Glutamatergic neuron (in vitro differentiated cells): Measurements from ENCODE around the gene IQCN. TPM values are rescaled to one million over a fixed set of nuclear protein-coding genes. Genes with fewer than 3 reads are reported as not detected.

ENCODE experiments used
- DNase-seq: peaks from one replicate; pipeline ENCODE4 v3.0.0; 2022
- H3K27ac Mint-ChIP-seq: one replicate; pipeline ENCODE4 v1.8.0; 2020; ENCODE audit warnings: mild to moderate bottlenecking, mixed read lengths, inconsistent platforms; ENCODE audit not compliant: unreplicated experiment
- H3K27me3 Mint-ChIP-seq: one replicate; pipeline ENCODE4 v1.8.0; 2020; ENCODE audit warnings: mild to moderate bottlenecking, moderate library complexity, mixed read lengths, inconsistent platforms; ENCODE audit not compliant: unreplicated experiment
- H3K36me3 Mint-ChIP-seq: one replicate; pipeline ENCODE4 v1.8.0; 2020; ENCODE audit warnings: mild to moderate bottlenecking, mixed read lengths, inconsistent platforms; ENCODE audit not compliant: unreplicated experiment
- H3K4me1 Mint-ChIP-seq: one replicate; pipeline ENCODE4 v1.8.0; 2020; ENCODE audit warnings: mild to moderate bottlenecking, low read depth, mixed read lengths, inconsistent platforms; ENCODE audit not compliant: unreplicated experiment
- H3K4me3 Mint-ChIP-seq: one replicate; pipeline ENCODE4 v1.8.0; 2020; ENCODE audit warnings: mild to moderate bottlenecking, mixed read lengths, inconsistent platforms; ENCODE audit not compliant: unreplicated experiment
- H3K9me3 Mint-ChIP-seq: one replicate; pipeline ENCODE4 v1.8.0; 2020; ENCODE audit warnings: mild to moderate bottlenecking, moderate library complexity, mixed read lengths, inconsistent platforms; ENCODE audit not compliant: unreplicated experiment
- total RNA-seq: library from RNA; stranded (reverse); fragmentation: NEBNext Ultra II Directional; extraction: Animal tissue kit (Norgen Biotek cat#: 25700); gene quantifications from one replicate; pipeline ENCODE4 v1.2.1, GENCODE V29; 2021; ENCODE audit not compliant: unreplicated experiment
- TF ChIP-seq, protein P1 (sequence below): fragments of 200-600 bp; sonication (generic); IDR thresholded peaks from one replicate; pipeline ENCODE4 v1.5.0; 2021; ENCODE audit not compliant: partially characterized antibody, unreplicated experiment

The IQCN gene
- total RNA-seq, 1 donor from 2014 or later: 23.6 TPM

- H3K4me1 Mint-ChIP-seq: peaks cover 2% of the 10 kb centered on the region
- peaks cover 5% of the 10 kb centered on the region for H3K9me3 Mint-ChIP-seq
- H3K27ac Mint-ChIP-seq: no peak overlapping the region
- TF ChIP-seq, protein P1, sequence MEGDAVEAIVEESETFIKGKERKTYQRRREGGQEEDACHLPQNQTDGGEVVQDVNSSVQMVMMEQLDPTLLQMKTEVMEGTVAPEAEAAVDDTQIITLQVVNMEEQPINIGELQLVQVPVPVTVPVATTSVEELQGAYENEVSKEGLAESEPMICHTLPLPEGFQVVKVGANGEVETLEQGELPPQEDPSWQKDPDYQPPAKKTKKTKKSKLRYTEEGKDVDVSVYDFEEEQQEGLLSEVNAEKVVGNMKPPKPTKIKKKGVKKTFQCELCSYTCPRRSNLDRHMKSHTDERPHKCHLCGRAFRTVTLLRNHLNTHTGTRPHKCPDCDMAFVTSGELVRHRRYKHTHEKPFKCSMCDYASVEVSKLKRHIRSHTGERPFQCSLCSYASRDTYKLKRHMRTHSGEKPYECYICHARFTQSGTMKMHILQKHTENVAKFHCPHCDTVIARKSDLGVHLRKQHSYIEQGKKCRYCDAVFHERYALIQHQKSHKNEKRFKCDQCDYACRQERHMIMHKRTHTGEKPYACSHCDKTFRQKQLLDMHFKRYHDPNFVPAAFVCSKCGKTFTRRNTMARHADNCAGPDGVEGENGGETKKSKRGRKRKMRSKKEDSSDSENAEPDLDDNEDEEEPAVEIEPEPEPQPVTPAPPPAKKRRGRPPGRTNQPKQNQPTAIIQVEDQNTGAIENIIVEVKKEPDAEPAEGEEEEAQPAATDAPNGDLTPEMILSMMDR: no peak
- no peak for DNase-seq
- peaks cover 5% of the 10 kb centered on the region for H3K27me3 Mint-ChIP-seq
- no peaks in the 10 kb centered on the region for H3K36me3 Mint-ChIP-seq
- no peak overlapping the region for H3K4me3 Mint-ChIP-seq
Measured at GRCh38 chr19:18298601-18299000, 24.3 kb upstream of the IQCN start.

GRCh38 chr19:18297308-18297707 is 23.1 kb upstream of the IQCN start:
- Mint-ChIP-seq H3K27ac (no peak overlapping the region), H3K4me1 (peaks cover 3% of the 10 kb centered on the region), H3K4me3 (no peak overlapping the region), H3K27me3 (peaks cover 4% of the 10 kb centered on the region), H3K9me3 (peaks cover 5% of the 10 kb centered on the region), H3K36me3 (no peaks in the 10 kb centered on the region)
- TF ChIP-seq, protein P1: no peak
- DNase-seq: no peak

DNA sequence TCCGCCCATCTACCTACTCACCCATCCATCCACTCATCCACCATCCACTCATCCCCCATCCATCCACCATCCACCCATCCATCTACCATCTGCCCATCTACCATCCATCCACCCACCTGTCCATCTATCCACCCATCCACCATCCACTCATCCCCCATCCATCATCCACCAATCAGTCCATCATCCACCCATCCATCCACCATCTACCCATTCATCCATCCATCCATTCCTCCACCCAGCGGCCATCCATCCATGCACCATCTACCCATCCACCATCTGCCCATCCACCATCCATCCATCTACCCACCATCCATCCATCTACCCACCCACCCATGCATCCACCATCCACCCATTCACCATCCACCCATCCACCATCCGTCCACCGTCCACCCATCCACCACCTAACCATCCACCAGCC is 20.8 kb upstream of the IQCN start:
- TF ChIP-seq, protein P1: no peak
- Mint-ChIP-seq H3K4me1 (peaks cover 6% of the 10 kb centered on the region), H3K27me3 (peaks cover 8% of the 10 kb centered on the region), H3K9me3 (peaks cover 3% of the 10 kb centered on the region), H3K36me3 (peaks cover 4% of the 10 kb centered on the region), H3K27ac (no peak overlapping the region), H3K4me3 (no peak overlapping the region)
- no peak for DNase-seq

DNA sequence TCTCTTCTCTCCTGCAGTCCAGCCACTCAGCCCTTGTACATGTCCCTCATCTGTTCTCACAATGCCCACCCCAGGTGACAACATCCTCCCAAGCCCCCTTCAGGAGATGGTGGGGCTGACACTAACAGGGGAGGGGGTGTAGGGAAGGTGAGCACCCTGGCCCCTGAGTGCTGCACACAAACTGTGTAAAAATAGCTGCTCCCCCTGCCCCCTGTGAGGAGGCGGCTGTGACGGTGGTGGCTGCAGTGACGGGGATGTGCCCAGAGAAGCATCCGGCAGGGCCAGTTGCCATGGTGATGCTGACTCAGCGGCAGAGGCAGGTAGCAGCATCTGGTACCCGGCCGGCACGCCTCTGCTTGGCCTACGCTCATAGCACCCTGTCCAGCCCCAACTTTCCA is 20.2 kb upstream of the IQCN start:
- Mint-ChIP-seq H3K9me3 (peaks cover 3% of the 10 kb centered on the region), H3K4me3 (no peak overlapping the region), H3K4me1 (peaks cover 6% of the 10 kb centered on the region), H3K27ac (no peak overlapping the region), H3K27me3 (peaks cover 8% of the 10 kb centered on the region), H3K36me3 (peaks cover 4% of the 10 kb centered on the region)
- TF ChIP-seq, protein P1: no peak
- DNase-seq: peak; percentile 51

DNA sequence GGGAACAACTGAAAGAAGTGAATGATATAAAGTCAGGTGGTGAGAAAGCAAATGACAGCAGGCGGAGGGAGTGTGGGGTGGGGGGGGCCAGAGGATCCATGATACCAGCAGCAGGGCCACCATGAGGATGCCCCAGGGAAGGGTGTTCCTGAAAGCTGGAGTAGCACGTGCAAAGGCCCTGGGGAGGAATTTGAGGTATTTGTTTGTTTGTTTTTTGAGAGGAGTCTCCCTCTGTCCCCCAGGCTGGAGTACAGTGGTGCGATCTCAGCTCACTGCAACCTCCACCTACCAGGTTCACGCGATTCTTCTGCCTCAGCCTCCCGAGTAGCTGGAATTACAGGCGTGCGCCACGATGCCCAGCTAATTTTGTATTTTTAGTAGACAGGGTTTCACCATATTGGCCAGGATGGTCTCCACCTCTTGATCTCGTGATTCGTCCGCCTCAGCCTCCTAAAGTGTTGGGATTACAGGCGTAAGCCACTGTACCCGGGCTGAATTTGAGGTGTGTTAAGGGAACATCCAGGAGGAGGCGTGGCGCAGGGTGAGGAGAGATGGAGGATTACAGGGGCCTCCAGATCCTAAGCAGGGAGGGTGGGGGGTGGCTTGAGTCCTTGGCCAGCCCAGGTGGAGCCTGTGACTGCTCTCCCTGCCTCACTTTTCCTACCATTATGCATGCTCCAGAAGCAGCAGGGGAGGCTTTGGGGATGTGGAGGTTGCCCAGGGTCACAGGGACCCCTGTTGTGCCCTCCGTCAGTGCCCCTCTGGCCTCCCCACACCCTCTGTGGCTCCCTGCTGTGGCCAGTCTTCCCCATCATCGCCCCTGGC is 19.6 kb upstream of the IQCN start:
- TF ChIP-seq, protein P1: no peak
- H3K4me3 Mint-ChIP-seq: no peak overlapping the region
- no peak for DNase-seq

More for the DNA sequence above, 19.6 kb upstream of the IQCN start:
- Mint-ChIP-seq H3K36me3 (peaks cover 4% of the 10 kb centered on the region), H3K9me3 (peaks cover 3% of the 10 kb centered on the region), H3K27ac (no peak overlapping the region), H3K27me3 (peaks cover 8% of the 10 kb centered on the region), H3K4me1 (peaks cover 6% of the 10 kb centered on the region)
